Endothelial cell of umbilical vein (primary cell): ENCODE measurements around the gene ADIPOR2. TPM values are rescaled to one million over a fixed set of nuclear protein-coding genes. Genes with fewer than 3 reads are reported as not detected.
A peak's percentile ranks its signal among the peaks of the same experiment; 100 is the strongest.

ENCODE experiments used
- BruUV-seq: library from RNA; stranded (reverse); fragments of 400-500 nt; replicated peaks from 2 replicates; lab custom pipeline; 2021; lab: Mats Ljungman, UMichigan
- CTCF ChIA-PET: fragments of 300-600, 350-600 bp; sonication (Branson Sonifier 250); formaldehyde crosslinking; loops from one replicate; lab custom pipeline; 2021; ENCODE audit warnings: antibody characterized with exemption, inconsistent platforms; lab: Charles Lee
- POLR2A ChIA-PET: fragments of 300-600, 350-600 bp; sonication (Branson Sonifier 250); formaldehyde crosslinking; loops from one replicate; lab custom pipeline; 2021; ENCODE audit warnings: antibody characterized with exemption, inconsistent platforms; lab: Charles Lee
- DNase-seq: peaks from one replicate; pipeline ENCODE4 v3.0.0-alpha.2; 2011; ENCODE audit warnings: low read depth, low spot score
- FAIRE-seq: peaks from 2 replicates; lab custom pipeline; 2011; peaks lifted over from hg19 to GRCh38; lab: Jason Lieb, UNC
- H2AFZ ChIP-seq: 2 replicates; pipeline ENCODE4 v1.6.0; 2012; ENCODE audit warnings: low read depth, low read length, control low read depth, inconsistent platforms
- H3K27ac ChIP-seq: 2 replicates; pipeline ENCODE4 v1.5.1; 2011; ENCODE audit warnings: low read depth, mild to moderate bottlenecking, control low read depth, low read length, moderate library complexity; ENCODE audit not compliant: insufficient read depth
- H3K27me3 ChIP-seq, 2 experiments: 2 replicates each; pipeline versions ENCODE4 v1.6.0 to v1.6.1; 2011; ENCODE audit warnings: low read length in 2 of 2, mixed read lengths in 1 of 2; ENCODE audit not compliant: control insufficient read depth in 2 of 2, insufficient read depth in 2 of 2
- H3K36me3 ChIP-seq, 2 experiments: 2 replicates in 1 of 2; 3 replicates in 1 of 2; pipeline ENCODE4 v1.5.1; 2011; ENCODE audit warnings: low read length in 2 of 2, mild to moderate bottlenecking in 1 of 2, moderate library complexity in 1 of 2; ENCODE audit not compliant: control insufficient read depth in 2 of 2, insufficient read depth in 2 of 2; ENCODE audit errors: extremely low read depth in 1 of 2
- H3K4me1 ChIP-seq: 3 replicates; pipeline ENCODE4 v1.5.1; 2011; ENCODE audit warnings: mild to moderate bottlenecking, low read length; ENCODE audit not compliant: control insufficient read depth, insufficient read depth; ENCODE audit errors: extremely low read depth
- H3K4me2 ChIP-seq: 2 replicates; pipeline ENCODE4 v1.6.1; 2011; ENCODE audit warnings: low read length, control low read depth, mixed read lengths; ENCODE audit not compliant: insufficient read depth
- H3K4me3 ChIP-seq, 3 experiments: fragments of 200-600 bp in 1 of 3; sonication (generic), shearing (Covaris generic) in 1 of 3; replicated peaks in 1 of 3; 2 replicates each; pipeline ENCODE4 v1.5.1; 2011 to 2016; ENCODE audit warnings: control low read depth in 3 of 3, low read length in 3 of 3, mild to moderate bottlenecking in 2 of 3, inconsistent platforms in 1 of 3, low read depth in 1 of 3, moderate library complexity in 1 of 3; ENCODE audit not compliant: insufficient read depth in 1 of 3
- H3K79me2 ChIP-seq: 2 replicates; pipeline ENCODE4 v1.6.0; 2012; ENCODE audit warnings: low read length, inconsistent platforms; ENCODE audit not compliant: control insufficient read depth, insufficient read depth
- H3K9ac ChIP-seq: replicated peaks from 2 replicates; pipeline ENCODE3; 2011; ENCODE audit warnings: low read length, control low read depth; ENCODE audit not compliant: insufficient read depth; ENCODE audit errors: extremely low read depth
- H3K9me1 ChIP-seq: replicated peaks from 3 replicates; pipeline ENCODE4 v1.6.0; 2011; ENCODE audit warnings: mild to moderate bottlenecking, low read length; ENCODE audit not compliant: control insufficient read depth, insufficient read depth; ENCODE audit errors: extremely low read depth
- H3K9me3 ChIP-seq: replicated peaks from 2 replicates; pipeline ENCODE4 v1.5.1; 2012; ENCODE audit warnings: low read length, inconsistent platforms; ENCODE audit not compliant: control insufficient read depth, insufficient read depth
- H4K20me1 ChIP-seq: replicated peaks from 2 replicates; pipeline ENCODE3; 2011; ENCODE audit warnings: mild to moderate bottlenecking, low read length; ENCODE audit not compliant: control insufficient read depth, insufficient read depth; ENCODE audit errors: extremely low read depth
- CTCF ChIP-seq, 2 donors: IDR thresholded peaks; 1 replicate in 1 of 2; 2 replicates in 1 of 2; pipeline ENCODE4 v1.5.1; 2011; ENCODE audit warnings: low read length in 2 of 2, mild to moderate bottlenecking in 2 of 2, moderate library complexity in 2 of 2, control low read depth in 1 of 2, inconsistent platforms in 1 of 2, low read depth in 1 of 2; ENCODE audit not compliant: insufficient read depth in 1 of 2; ENCODE audit errors: extremely low read depth in 1 of 2
- EZH2 ChIP-seq: IDR thresholded peaks from 2 replicates; pipeline ENCODE4 v1.6.1; 2012; ENCODE audit warnings: borderline replicate concordance, low read depth, mild to moderate bottlenecking, moderate library complexity, low read length, inconsistent platforms; ENCODE audit not compliant: severe bottlenecking
- FOS ChIP-seq: IDR thresholded peaks from 2 replicates; pipeline ENCODE4 v1.6.1; 2011; ENCODE audit warnings: mild to moderate bottlenecking, low read length, moderate library complexity, borderline replicate concordance; ENCODE audit not compliant: insufficient read depth
- GATA2 ChIP-seq: IDR thresholded peaks from 2 replicates; pipeline ENCODE4 v1.7.0; 2011; ENCODE audit warnings: low read depth, mild to moderate bottlenecking, moderate library complexity, mixed read lengths, low read length; ENCODE audit not compliant: insufficient read length, insufficient read depth
- JUN ChIP-seq: IDR thresholded peaks from 2 replicates; pipeline ENCODE4 v1.6.1; 2011; ENCODE audit warnings: borderline replicate concordance, low read depth; ENCODE audit not compliant: insufficient read length, insufficient read depth
- MAX ChIP-seq: IDR thresholded peaks from 2 replicates; pipeline ENCODE4 v1.6.1; 2011; ENCODE audit not compliant: insufficient read depth, insufficient read length
- MYC ChIP-seq: IDR thresholded peaks from one replicate; pipeline ENCODE4 v1.6.1; 2011; ENCODE audit warnings: mild to moderate bottlenecking, low read depth, low read length
- POLR2A ChIP-seq: IDR thresholded peaks from 2 replicates; pipeline ENCODE4 v1.6.1; 2012; ENCODE audit warnings: low read depth, mild to moderate bottlenecking, control low read depth, low read length
- POLR2AphosphoS5 ChIP-seq: IDR thresholded peaks from 2 replicates; pipeline ENCODE4 v1.6.1; 2012; ENCODE audit warnings: low read depth, mild to moderate bottlenecking, control low read depth, low read length, moderate library complexity; ENCODE audit not compliant: insufficient read depth
- dilution Hi-C: fragments of 300-500 bp; cut with MboI; formaldehyde crosslinking; loops from one replicate; pipeline ENCODE4 v1.15.0; 2019; ENCODE audit warnings: low sequenced_read_pairs; ENCODE audit not compliant: extremely low pct_ligation_motif_present
- intact Hi-C: fragments of 100-400 bp; cut with micrococcal nuclease; formaldehyde crosslinking; loops from one replicate; pipeline ENCODE4 v1.10.0; 2022
- polyA plus RNA-seq, 4 experiments: library from polyadenylated mRNA; depleted of rRNA in 3 of 4; stranded (reverse) in 3 of 4; unstranded in 1 of 4; fragments of >200 nt; gene quantifications; 2 replicates each; pipeline versions ENCODE4 v1.2.1 to v1.2.3, GENCODE V29; 2011 to 2012; ENCODE audit warnings: missing spikeins in 1 of 4
- total RNA-seq: library from RNA; stranded (reverse); gene quantifications from 2 replicates; pipeline ENCODE4 v1.2.3, GENCODE V29; 2021

Gene ADIPOR2
- total and polyA plus RNA-seq, 2 donors (not counting 3 experiments of a cell fraction or from before 2014, with no cell fraction given): 22.5 to 57.3 TPM

GRCh38 chr12:1795785-1796514, 105.1 kb downstream of the ADIPOR2 start:
- TF ChIP-seq CTCF (IDR thresholded peaks at IDR 0.05; ENCODE audit: extremely low read depth in 1 of 2, insufficient read depth in 1 of 2, low read depth in 1 of 2, low read length in 2 of 2) (peak; percentile 88 to 99), MAX (peak; percentile 39), JUN (no peak), POLR2A (peak; percentile 67), POLR2AphosphoS5 (peak; percentile 64), GATA2 (no peak), MYC (no peak), FOS (no peak), EZH2 (no peak)
- no TSS peak for BruUV-seq
- FAIRE-seq (peak; percentile 96), DNase-seq (peak; percentile 89)
- Histone ChIP-seq H3K4me3 (peak overlapping the region; percentile 32 to 62 (median 35)), H3K27me3 (no peaks in the 10 kb centered on the region), H2AFZ (peak overlapping the region; percentile 90), H3K4me2 (peak overlapping the region; percentile 86), H3K9me3 (no peaks in the 10 kb centered on the region), H4K20me1 (no peaks in the 10 kb centered on the region), H3K36me3 (no peaks in the 10 kb centered on the region), H3K79me2 (no peaks in the 10 kb centered on the region), H3K9me1 (no peaks in the 10 kb centered on the region), H3K9ac (no peak overlapping the region), H3K27ac (no peak overlapping the region), H3K4me1 (peaks cover 12% of the 10 kb centered on the region)
- ChIA-PET POLR2A (no interaction called here), CTCF (interaction anchor here (0.6 to 8.1 kb wide), 12 partner anchors 11 to 788 kb away, joined by 3 to 226 read pairs (median 4); partner anchors contain the start of gene DCP1B)
- intact Hi-C loops (loop anchor here (1.0 to 2.0 kb wide), 4 partner anchors 144 to 787 kb away; partner anchors contain the start of gene DCP1B), dilution Hi-C loops (no loop called here)
